ENCODE measurements around the gene LTB4R.

The LTB4R gene

DNA sequence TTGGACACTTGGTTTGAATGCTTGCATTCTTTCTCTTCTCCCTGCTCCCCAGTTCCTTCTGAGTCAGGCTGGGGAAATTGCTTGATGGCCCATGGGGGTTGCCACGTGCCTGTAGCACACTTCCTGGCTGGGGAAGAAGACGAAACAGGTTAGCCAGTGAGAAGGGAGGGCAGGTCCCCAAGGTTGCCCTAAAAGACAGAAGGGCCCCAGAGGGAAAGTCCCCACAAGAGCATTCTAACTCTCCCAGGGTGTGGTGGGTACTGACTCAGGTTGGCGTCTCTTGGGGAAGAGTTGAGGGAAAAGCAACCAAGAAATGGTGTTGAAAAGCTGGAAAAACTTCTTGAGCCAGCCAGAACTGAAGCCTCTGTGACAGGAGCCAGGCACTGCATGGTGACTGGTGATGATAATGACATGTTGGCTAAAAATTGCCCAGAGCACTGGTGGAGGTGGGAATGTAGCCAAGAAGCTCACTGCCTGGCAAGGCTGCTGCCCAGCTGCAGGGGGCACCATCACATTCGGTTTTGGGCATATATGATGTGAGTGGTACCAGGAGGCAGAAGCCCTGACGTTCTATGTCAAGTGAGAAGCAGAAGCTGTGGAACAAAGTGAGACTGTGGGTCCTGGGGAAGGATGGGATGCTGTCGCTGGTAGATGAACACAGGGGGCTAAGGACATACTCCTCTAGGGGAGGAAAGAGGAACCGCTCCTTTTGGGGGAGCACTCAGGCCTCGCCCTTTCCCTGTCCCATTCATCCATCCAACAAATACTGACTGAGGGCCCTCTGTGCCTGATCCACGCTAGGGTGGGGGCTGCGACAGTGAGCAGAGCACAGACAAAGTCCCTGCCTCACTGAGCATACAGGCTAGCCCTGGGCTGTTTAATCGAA lies 31.8 kb upstream of the LTB4R start:
- no peak for DNase-seq (ENCODE audit: low read depth)

DNA sequence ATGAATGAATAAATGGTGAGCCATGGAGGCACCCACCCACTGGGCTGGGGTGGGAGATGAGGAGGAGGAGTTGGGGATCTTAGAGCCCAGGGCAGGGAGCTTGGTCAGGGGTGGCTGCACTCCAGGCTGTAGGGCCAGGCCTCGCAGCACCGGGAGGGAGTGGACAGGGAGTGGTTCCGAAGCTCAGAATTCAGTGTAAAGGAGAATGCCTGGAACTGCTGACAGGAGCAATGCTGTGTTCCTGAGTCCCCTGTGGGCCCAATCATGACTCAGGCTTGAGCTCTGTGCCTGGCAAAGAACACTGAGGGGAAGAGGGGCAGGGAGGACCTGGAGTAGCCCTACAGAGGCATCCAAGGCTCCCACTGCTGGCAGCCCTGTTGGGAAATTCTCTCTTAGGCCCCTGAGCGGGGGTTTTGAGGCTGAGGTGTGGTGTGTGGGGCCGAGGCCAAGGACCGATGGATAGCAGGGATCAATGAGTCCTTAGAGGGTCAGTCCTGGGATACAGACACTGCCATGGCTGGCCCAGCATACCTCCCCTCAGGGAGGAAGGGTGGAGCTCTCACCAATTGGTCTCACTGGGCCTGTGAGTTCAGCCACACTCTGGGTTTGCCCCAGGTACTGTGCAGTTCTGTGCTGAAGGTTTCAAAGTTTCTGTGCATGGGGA lies 30.4 kb upstream of the LTB4R start:
- no peak for DNase-seq (ENCODE audit: low read depth)

DNA sequence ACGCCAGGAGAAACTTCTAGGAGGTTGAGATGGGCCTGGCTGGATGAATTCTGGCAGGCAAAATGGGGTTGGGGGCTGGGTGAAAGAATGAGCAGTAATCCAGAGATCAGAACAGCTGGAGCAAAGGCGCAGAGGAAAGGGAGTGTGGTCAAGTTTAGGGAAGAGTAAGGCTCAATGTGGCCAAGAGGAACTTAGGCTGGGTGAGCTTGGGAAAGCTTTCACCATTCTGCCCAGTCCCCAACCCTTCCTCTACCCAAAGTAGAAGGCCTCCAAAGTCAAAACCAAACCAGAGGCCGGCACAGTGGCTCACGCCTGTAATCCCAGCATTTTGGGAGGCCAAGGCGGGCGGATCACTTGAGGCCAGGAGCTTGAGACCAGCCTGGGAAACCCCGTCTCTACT lies 29.7 kb upstream of the LTB4R start:
- DNase-seq (ENCODE audit: low read depth) = no peak

DNA sequence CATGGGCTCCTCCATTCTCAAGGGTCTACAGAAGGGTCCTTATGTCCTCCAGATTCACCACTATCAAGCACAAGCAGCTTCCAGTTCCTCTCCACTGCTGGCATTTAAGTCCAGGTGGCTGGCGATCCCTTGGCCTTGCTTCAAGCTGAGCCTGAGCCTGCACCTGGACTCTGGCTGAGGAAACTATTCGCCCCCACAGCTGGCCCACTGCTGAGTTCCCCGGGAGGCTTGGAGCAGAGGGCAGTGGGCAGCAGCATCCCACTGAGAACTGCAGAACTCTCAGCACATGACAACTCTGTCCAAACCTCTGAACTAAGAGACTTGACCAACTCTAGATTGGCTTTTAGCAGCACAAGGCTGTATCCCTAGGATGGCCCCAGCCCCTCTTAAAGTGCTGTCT lies 28.6 kb upstream of the LTB4R start:
- DNase-seq (ENCODE audit: low read depth) = no peak

DNA sequence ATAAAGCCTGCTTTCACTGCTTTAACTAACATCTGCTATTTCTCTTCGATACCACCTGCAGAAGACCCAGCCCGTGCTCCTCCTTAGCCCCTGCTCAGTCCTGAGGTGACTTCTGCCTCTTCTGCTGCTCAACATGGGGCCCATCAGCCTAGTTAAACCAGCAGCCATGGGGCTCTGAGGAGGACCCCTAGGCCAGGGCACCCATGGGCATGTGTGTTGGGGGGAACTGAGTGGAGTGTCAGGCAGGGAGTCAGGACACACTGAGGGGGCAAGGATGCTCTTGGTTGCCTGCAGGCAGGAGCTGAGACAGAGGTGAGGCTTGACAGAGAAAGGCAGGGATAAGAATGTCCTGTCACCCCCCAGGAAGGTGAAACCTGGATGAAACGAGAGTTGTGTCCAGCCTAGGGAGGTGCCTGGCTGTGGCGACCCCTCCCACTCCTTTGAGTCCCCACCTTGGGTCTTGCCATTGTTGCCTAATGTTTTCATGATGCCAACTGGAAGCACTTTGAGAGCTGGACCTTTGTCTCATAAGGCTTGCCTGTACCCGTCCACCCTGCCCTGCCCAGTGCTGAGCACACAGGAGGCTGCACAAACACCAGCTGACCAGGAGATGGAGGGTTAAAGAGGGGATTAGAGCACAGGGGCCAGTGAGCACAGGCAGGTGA lies 27.4 kb upstream of the LTB4R start:
- no peak for DNase-seq (ENCODE audit: low read depth)

DNA sequence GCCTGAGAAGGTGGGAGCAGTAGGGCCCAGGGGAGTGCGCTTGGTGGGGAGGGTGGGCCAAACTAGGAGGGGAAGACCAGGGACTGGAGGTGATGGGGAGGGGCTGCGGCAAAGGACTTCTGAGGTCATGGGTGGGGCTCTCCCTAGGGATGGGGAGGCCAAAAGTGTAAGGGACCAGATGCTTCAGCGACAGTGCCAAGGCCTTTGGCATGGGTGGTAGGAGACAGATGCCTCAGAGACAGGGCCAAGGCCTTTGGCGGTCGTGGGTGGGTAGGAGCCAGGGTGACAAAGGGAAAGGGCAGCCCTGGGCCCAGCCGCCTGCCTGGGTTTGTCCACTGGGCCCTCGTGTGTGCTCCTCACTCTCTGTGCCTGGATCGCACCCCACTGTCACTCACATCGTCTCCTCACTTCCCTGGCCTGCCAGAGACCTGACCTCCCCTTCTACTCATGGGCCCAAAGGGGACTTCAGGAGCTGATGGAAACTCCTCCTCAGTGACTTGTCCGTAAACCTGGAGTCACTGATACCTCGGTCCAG lies 26.7 kb upstream of the LTB4R start:
- DNase-seq (ENCODE audit: low read depth) = no peak

DNA sequence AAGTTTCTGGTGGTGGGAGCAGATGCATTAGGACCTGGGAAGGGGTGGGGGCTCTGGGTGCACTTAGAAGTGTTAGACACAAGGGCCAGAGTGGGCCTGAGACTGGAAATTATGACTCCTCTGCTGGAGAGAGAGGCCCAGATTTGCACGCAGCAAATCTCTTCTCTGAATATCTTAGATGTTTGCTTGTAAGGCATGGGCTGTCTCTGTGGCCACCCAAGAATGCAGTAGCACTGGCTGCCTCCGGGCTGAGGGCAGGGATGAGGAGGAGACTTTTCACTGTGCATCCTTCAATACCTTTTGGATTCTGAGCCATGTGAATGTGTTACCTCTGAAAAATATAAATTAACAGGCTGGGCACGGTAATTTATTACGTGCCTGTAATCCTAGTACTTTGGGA lies 26.0 kb upstream of the LTB4R start:
- no peak for DNase-seq (ENCODE audit: low read depth)

DNA sequence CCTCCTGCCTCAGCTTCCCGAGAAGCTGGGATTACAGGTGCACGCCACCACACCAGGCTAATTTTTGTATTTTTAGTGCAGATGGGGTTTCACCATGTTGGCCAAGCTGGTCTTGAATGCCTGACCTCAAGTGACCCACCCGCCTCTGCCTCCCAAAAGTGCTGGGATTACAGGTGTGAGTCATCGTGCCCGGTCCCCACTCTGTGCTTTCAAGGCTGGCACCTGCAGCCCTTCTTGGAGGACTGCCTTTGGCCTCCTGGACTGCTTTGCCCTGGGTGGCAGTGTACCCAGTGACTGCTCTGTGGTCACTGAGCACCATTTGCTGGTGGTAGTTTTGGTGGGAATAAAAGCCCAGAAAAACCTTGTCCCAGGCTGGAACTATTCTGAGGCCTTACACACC lies 24.3 kb upstream of the LTB4R start:
- DNase-seq (ENCODE audit: low read depth) = no peak

DNA sequence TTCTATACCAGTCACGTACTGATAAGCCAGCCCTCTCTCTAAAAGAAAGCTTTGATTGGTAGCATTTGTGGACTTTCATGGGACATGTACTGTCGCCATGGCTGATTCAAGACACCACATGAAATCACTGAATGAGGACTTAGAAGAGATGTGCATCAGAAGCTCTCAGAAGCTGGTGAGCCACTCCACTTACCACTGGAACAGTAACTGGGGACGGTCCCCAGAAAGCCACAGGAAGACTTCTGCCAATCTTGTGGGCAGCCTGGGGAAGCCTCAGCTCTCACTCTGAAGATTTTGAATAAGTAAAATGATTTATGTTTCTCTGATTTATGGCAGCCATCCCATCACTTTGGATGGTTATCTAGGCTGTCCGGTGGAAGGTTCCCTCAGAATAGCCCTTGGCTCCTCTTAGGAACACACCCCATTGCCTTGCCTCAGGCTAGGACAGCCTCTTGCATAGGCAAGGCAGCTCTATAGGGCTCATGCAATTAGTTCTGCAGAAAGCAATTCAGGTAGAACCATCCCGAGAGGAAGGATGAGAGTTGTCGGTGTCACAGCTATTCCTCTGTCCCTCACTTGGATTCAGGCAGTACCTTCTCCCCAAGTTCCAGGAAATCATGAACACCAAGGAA lies 21.5 kb upstream of the LTB4R start:
- no peak for DNase-seq (ENCODE audit: low read depth)

DNA sequence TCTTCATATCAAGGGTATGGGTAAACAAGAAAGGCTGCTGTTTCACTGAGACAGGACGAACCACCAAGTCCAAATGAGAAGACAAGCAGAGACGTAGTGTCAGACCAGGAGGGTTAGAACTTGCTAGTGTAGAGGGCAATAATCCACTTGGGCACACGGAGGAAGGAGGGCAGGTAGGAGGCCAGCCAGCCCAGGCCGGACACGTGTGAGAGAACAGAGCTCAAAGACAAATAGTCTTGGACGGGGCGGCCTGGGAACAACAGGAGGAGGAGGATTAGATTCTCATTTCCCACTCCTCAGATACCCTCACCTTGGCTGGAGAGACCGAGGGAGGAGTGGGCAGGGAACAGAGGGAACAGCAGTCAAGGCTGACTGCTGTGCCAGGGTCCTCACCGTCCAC lies 20.6 kb upstream of the LTB4R start:
- no peak for DNase-seq (ENCODE audit: low read depth)

DNA sequence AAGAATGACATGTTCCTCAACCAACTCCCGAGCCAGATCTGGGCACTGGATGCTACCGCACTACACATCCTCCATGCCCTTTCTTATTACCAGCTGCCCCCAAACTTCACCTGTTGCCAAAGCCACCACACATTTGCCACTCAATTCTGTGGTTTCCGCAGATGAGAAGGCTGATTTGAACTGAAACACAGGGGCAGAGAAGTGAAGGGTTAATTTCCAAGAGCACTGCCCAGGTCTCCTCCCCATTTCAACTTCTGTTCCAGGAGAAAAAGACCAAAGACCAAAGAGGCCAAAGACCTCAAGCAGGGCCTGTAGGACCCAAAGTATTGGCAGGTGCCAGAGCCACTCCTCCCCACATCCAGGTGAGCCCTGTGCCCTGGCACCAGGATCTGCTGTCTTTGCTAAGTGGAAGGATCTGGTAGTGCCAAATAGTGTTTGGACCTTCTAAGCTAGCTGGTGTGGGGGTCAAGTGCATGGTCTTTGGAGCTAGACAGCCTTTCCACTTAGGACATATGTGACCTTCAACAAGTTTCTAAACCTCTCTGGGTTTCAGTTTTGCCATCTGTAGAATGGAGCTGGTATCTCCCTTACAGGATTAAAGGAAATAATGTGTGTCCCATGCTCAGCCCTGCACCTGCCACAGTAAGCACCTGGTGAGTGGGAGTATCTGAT lies 19.7 kb upstream of the LTB4R start:
- no peak for DNase-seq (ENCODE audit: low read depth)

DNA sequence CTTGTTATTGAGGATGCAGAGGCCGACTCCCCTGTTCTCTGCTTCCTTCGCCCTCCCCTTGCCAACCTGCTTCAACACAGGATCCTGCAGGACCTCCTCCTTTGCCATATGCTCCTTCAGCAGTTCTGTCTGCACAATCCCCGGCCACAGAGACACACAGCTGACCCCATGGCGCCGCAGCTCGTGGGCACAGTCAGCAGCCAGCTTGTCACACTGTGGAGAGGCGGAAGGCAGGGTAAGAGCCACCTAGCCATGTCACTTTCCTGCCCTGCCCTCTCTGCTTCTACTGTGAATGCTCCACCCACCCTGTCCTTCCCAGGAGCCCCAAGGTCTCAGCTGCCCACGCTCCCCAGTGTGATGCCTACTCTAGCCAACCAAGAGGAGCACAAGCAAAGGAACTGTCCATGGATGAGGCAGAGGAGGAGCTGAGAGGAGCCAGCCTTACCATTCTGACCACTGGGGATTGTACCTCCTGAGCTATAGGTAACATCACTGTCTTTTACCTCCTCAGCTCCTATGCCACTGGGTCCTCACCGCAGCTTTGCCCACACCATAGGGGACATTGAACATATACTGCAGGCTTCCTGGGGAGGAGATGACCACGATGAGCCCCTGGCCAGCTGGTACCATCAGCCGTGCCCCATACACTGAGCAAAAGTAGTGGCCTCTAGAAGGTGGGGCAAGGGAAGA lies 19.0 kb upstream of the LTB4R start:
- DNase-seq (ENCODE audit: low read depth) = no peak

DNA sequence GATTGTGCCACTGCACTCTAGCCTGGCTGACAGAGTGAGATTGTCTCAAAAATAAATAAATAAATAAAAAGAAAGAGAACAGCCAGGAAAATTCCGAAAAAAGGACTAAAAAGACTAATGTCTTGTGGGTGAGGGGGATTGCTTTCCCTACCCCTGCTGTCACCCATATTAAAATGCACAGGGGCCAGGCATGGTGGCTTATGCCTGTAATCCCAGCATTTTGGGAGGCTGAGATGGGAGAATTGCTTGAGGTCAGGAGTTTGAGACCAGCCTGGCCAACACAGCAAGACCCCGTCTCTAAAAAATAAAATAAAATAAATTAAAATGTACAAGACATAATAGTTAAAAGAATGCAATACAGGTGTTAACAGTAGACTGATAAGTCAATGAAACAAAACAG lies 17.8 kb upstream of the LTB4R start:
- DNase-seq (ENCODE audit: low read depth) = no peak

DNA sequence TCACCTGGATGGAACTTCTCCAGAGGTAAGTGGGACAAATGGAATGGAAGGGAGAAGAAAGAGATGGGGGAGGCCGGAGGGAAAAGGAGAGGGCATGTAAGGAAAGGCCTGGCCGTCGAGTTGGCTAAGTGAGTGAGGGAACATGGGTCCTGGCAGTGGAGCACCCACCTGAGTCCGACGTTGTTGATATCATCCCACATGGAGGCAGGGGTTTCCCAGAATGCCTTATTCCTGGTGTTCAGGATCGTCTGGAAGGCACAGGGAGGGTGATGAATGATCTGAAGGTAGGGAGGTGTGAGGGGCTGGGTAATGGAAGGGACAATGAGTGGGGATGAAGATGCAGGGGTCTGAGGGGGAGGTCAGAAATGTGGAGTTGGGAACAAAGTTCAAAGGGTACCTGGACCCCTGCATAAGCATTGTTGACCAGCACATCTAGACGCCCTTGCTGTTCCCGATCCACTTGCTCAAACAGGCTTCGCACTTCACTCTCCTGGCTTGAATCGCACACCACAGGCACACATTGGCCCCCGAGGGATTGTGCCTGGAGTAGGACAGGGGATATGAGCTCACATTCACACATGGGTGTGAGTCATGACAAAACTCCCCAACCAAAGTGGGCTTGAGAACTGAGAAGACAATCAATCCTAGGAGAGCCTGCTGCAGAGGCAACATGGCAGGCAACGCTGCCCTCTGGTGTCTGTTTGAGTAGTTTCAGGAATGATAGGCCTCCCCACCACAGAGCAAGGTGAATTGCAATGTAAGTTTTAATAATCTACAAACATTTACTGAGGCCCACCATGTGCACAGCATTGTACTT lies 14.8 kb upstream of the LTB4R start:
- peak; percentile 62 for DNase-seq (ENCODE audit: low read depth)

DNA sequence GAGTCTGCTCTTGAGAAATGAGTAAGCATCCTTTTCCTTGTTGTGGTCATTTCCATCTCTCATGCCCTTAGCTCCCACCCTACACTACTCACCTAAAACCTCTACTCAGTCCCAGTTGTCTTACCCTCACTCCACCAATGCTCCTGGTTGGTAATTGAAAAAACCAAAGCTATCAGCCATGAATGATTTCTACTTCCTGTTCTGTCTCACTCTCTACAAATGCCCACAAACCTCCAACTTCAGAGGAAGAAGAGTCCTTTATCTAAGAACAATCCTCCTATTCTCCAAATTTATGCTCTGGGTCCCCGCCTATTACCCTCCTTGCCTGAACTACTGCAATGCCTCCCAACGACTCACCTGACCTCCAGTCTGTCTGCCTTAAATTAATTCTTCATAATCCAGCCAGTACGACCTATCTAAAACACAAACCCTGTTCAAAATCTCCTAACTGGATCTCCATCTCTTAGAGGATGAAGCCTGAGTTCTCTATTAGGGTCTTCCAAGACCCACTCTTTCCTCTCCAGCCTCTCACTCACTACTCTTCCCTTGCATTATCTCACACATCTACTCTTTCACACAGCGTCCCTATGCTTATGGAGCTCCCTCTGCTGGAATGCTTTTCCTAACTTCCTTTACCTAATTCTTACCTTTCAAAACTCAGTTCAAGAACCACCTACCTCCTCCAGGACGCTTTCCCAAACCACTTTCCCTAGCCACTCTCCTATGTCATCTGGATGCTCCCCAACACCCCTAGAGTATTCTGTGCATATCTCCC lies 13.9 kb upstream of the LTB4R start:
- DNase-seq (ENCODE audit: low read depth) = no peak

DNA sequence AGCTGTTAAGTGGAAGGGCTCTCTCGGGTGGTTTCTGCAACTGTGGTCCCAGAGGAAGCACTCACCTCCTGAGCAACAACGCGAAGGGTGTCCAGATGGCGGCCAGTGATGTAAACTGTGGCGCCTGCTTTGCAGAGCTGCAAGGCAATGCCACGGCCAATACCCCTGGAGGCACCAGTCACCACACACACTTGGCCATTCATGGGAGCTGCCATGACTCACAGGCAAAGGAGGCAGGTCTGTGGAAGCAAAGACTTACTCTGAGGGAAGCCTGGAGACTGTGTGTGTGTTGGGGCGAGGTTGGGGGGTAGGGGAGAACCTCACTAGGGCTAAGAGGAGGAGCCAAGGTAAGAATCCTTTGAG lies 12.4 kb upstream of the LTB4R start:
- DNase-seq (ENCODE audit: low read depth) = peak; percentile 36

DNA sequence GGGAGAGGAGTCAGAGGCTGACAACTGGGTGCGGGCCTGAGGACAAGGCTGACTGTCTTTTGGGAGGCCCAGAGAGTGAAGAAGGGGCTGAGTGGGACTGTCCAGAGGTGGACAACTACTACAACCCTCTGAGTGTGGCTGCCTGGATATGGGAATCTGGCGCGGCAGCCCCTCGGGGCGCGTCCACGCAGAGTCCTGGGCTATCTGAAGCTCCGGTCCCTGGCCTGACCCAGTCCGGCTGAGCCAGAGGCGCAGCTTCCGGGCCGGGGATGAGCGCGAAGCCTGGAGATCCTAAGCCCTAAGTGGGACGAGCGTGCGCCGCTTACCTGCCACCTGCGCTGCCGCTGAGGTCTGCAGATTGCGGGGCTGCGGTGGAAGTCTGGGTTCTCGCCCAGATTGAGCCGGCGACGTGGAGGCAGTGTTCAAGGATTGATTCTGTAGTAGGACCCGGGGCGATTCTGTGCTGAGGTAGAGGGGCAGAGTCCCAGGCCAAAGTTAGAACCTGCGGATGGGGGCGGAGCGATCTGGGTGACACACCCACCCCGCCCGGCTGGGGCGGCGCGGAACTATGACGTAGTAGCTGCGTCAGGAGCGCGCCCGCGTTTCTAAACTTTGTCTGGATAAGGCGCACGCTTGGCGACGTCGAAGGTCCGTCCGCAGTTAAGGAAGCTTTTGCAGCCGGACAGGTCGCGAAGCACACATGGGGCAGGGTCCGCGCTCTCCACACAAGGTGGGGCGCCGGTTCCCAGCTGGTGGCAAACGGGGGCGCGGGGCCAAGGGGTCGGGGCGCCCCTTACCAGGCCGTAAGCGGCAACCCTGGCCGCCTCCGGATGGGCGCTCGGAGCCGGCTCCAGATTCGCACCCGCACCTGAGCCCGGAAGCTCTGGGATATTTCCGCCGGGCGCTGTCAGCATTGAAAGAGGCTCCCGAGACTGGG lies 11.8 kb upstream of the LTB4R start, which contains the start of the genes DHRS1 and NOP9:
DHRS1 (minus strand) TSS at position 526 of the 937 bp plus-strand sequence. CDS start 674 bp downstream, outside the sequence.
NOP9 (plus strand) TSS at position 596 of the 937 bp plus-strand sequence; CDS start at position 701, 105 bp downstream.
- no peak for DNase-seq (ENCODE audit: low read depth)

DNA sequence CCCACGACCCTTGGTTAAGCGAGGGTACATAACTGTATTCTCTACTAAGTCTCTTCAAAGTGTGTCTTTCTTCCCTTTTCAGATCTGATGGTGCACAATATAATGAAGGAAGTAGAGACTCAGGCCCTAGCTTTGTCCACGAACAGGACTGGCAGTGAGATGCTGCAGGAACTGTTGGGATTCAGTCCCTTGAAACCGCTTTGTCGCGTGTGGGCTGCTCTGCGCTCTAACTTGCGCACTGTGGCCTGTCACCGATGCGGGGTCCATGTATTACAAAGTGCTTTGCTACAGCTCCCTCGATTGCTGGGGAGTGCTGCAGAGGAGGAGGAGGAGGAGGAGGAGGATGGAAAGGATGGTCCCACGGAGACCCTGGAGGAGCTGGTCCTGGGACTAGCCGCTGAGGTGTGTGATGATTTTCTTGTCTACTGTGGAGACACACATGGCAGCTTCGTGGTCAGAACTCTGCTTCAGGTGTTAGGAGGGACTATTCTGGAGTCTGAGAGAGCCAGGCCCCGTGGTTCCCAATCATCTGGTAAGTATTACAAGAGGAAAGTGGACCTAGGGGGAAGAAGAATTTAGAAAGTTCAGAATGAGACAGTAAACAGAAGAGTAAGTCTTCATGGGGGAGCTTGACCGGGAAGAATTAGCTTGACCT lies 10.8 kb upstream of the LTB4R start:
- DNase-seq (ENCODE audit: low read depth) = no peak

Measured in GM04503 (cell line).